GM12875 (cell line): ENCODE results near the gene LONP2.

Experiments used
- H3K4me3 ChIP-seq: one replicate; pipeline ENCODE4 v1.5.1; 2011; ENCODE audit warnings: low read depth, low read length, control low read depth
- TF ChIP-seq, protein P1 (sequence below): IDR thresholded peaks from 2 replicates; pipeline ENCODE4 v1.5.1; 2011; ENCODE audit warnings: low read depth, mild to moderate bottlenecking, control low read depth, inconsistent platforms, low read length, moderate library complexity, borderline replicate concordance; ENCODE audit not compliant: insufficient read depth

LONP2 gene

DNA sequence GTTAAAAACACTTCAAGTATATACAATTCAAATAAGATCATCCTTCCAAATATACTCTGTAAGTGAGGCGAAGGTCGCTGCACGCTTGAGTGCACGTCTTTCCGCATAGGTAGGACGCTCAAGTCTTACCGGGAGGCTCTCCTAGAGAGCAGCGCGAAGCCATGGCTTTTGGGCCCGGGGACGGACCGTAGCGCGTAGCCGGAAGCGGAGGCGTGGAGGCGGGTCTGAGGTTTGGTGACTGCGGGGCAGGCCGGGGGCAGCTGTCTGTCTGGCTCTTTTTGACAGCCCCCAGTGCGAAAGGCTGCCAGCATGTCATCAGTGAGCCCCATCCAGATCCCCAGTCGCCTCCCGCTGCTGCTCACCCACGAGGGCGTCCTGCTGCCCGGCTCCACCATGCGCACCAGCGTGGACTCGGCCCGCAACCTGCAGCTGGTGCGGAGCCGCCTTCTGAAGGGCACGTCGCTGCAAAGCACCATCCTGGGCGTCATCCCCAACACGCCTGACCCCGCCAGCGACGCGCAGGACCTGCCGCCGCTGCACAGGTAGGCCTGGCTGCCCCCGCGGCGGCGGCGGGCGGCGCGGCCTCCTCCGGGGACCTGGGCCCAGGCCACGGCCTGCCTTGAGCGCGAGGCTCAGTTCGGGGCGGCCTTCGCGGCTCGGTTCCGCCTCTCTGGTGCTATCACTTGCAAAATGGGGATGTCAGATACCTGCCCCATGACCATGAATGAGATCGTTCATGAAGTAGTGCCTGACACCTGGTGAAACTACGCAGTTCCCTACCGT, at the start of gene LONP2:
Gene LONP2 (plus strand): TSS at position 221 of the 783 bp plus-strand sequence. CDS start 89 bp downstream, at position 310.
- TF ChIP-seq, protein P1, sequence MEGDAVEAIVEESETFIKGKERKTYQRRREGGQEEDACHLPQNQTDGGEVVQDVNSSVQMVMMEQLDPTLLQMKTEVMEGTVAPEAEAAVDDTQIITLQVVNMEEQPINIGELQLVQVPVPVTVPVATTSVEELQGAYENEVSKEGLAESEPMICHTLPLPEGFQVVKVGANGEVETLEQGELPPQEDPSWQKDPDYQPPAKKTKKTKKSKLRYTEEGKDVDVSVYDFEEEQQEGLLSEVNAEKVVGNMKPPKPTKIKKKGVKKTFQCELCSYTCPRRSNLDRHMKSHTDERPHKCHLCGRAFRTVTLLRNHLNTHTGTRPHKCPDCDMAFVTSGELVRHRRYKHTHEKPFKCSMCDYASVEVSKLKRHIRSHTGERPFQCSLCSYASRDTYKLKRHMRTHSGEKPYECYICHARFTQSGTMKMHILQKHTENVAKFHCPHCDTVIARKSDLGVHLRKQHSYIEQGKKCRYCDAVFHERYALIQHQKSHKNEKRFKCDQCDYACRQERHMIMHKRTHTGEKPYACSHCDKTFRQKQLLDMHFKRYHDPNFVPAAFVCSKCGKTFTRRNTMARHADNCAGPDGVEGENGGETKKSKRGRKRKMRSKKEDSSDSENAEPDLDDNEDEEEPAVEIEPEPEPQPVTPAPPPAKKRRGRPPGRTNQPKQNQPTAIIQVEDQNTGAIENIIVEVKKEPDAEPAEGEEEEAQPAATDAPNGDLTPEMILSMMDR, result no peak
- H3K4me3 ChIP-seq, result peak within 1 kb of the TSS; percentile 87

DNA sequence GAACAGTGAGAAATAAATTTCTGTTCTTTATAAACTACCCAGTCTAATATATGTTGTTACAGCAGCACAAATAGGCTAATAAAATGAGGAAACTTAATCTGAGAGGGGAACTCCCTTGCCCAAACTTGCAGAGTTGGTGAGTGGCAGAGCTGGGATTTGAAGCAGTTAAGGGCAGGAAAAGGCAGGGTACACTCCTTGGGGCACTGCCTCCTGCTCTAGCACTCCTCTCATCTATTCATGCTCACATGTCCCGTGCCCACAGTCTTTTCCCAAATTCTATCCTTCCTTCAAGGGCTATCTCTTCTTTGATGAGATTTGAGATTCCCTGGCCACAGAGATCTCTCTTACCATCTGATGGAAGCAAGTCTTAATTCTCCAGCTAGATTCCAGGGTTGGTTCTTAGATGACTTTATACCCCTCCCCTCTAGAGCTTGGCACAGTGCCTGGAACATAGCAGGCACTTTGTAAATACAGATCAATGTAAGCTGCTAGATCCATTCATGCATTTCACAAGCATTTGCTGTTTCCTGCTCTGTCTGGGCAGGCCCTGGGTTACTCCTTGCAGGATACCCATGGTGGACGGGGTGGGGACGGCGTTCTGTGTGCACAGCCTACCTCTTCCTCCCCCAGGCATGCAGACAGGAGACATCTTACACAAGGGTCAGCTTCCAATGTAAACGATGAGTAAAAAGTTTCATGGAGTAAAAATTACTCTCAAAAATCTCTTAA, 49.1 kb upstream of the LONP2 start:
- no peak overlapping the region for H3K4me3 ChIP-seq
- TF ChIP-seq, protein P1, result no peak

- no peak overlapping the region for H3K4me3 ChIP-seq
- TF ChIP-seq, protein P1, result no peak
Measured at GRCh38 chr16:48197294-48197693, 46.8 kb upstream of the LONP2 start.

DNA sequence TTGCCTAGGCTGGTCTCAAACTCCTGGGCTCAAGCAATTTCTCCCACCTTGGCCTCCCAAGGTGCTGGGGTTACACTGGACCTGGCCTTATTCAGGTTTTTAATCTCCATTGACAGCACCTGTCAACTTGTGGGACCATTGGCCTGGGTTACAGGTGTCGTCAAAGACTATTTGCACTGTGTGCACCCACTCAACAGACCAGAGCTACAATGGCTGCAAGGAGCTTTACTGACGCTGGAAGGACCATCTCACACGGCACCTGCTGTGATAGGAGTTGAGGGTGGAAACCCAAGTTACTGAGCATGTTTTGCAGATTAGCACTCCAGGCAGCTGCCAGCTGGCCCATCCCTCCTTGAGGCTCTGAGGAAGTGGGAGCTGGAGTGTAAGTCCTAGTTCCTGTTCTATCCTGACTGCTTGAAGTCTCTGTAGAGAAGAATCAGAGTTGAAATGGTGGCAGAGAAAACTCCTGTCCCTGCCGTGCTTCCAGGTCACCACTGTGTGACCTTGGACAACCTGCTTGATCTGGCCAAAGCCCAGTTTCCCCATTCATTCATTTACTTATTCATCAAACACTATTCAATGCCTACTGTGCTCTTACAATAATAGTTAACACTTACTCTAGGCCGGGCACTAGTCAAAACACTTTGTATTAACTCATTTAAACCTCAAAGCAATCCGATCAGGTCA, 42.4 kb upstream of the LONP2 start:
- TF ChIP-seq, protein P1, result no peak
- H3K4me3 ChIP-seq, result no peak overlapping the region

DNA sequence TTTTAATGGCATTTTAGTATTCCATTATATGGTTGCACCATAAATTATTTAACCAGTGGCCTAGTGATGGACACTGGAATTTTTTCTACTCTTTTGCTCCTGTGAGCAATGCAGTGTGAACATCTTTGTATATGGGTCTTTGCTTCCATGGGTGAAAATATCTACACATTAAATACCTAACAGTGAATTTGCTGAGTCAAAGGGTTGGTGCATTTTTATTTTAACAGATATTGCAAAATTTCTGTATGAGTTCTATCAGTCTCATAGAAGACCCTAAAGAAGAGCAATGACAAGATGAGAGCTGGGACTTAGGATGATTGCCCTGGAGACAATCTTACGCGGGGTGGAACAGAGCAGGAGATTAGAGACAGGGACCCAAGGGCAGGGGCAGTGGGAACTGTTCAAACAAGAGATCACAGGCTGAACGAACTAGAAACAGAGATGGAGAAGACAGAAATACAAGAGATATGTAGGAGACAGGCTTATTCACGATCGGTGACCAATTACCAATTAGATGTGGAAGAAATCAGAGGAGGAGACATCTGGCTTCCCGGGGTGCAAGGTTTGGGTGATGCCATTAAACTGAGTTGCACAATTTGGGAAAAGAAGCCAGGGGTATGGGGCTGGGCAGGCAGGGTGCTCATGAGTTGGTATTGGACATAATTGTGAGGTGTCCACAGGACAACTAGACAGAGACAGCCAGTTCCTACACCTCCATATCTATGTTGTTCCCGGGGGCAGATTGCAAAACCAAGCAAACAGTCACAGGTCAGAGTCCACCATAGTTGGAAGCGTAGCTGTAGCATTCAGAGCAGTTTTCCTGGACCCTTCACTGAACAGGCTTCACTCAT, 39.9 kb upstream of the LONP2 start:
- TF ChIP-seq, protein P1, result no peak
- H3K4me3 ChIP-seq, result no peak overlapping the region

DNA sequence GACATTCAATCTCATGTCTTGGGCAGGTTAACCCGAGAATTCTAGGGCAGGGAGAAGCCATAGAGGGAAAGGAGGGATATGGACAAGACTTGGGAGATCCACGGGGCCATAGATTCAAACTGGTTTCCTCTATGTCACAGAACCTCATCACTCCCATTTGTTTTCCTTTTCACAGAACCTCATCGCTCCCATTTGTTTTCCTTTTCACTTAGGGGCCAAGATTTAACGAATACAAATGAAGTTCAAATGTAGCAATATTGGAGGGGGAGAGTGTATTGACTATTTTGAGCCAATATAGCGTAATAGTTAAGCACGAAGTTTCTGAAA, 39.3 kb upstream of the LONP2 start:
- H3K4me3 ChIP-seq, result no peak overlapping the region
- TF ChIP-seq, protein P1, result no peak
